ENCODE measurements around the gene BCLAF1. TPM values are rescaled to one million over a fixed set of nuclear protein-coding genes. Genes with fewer than 3 reads are reported as not detected.

The BCLAF1 gene
- total RNA-seq, 1 donor from 2014 or later = 154 TPM

DNA sequence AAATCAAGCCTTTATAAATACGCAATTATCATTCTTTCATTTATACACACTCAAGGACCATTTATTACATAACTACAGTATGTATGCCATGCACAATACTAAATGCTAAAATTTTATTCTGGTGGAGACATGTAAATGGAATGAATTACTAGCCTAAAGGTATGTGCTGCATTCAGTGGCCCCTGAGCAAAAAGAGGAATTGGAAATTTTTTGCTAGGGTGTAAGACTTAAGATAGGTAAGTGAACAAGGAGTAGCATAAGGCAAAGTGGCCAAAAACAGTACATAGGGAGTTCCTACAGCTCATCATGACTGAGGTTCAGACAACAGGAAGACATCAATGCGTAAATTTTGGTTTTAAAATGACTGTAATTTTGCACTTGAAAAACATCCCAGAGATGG lies 37.2 kb downstream of the BCLAF1 start:
- Mint-ChIP-seq H3K9me3 (ENCODE audit: unreplicated experiment) (no peaks in the 10 kb centered on the region), H3K27ac (ENCODE audit: unreplicated experiment) (no peak overlapping the region), H3K4me3 (ENCODE audit: unreplicated experiment) (no peak overlapping the region), H3K4me1 (ENCODE audit: unreplicated experiment) (peaks cover 20% of the 10 kb centered on the region), H3K27me3 (ENCODE audit: unreplicated experiment) (peaks cover 2% of the 10 kb centered on the region), H3K36me3 (ENCODE audit: low read depth, unreplicated experiment) (no peaks in the 10 kb centered on the region)
- DNase-seq (ENCODE audit: low spot score) = no peak
- TF ChIP-seq, protein P1, sequence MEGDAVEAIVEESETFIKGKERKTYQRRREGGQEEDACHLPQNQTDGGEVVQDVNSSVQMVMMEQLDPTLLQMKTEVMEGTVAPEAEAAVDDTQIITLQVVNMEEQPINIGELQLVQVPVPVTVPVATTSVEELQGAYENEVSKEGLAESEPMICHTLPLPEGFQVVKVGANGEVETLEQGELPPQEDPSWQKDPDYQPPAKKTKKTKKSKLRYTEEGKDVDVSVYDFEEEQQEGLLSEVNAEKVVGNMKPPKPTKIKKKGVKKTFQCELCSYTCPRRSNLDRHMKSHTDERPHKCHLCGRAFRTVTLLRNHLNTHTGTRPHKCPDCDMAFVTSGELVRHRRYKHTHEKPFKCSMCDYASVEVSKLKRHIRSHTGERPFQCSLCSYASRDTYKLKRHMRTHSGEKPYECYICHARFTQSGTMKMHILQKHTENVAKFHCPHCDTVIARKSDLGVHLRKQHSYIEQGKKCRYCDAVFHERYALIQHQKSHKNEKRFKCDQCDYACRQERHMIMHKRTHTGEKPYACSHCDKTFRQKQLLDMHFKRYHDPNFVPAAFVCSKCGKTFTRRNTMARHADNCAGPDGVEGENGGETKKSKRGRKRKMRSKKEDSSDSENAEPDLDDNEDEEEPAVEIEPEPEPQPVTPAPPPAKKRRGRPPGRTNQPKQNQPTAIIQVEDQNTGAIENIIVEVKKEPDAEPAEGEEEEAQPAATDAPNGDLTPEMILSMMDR (IDR thresholded peaks at IDR 0.05; ENCODE audit: unreplicated experiment) = no peak

DNA sequence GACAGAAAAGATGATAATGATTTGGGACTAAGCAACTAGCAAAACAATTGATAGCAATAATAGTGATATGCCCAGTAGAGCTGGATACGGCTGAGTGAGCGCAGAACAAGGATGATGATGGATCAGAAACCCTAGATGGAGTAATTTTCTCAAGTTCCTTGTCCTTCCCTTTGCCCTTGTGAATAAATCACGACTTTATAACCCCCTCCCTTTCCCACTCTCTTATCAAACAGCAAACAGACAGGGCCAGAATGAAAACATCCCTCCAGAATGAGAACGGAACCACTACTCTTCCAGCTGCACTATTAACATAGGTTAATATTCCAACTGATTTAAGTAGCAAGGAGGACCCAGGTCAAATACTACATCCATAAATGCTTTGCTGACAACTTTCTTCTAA lies 38.3 kb downstream of the BCLAF1 start:
- Mint-ChIP-seq H3K27me3 (ENCODE audit: unreplicated experiment) (peaks cover 2% of the 10 kb centered on the region), H3K4me1 (ENCODE audit: unreplicated experiment) (peaks cover 20% of the 10 kb centered on the region), H3K9me3 (ENCODE audit: unreplicated experiment) (no peaks in the 10 kb centered on the region), H3K27ac (ENCODE audit: unreplicated experiment) (no peak overlapping the region), H3K36me3 (ENCODE audit: low read depth, unreplicated experiment) (no peaks in the 10 kb centered on the region), H3K4me3 (ENCODE audit: unreplicated experiment) (peak overlapping the region; percentile 99)
- DNase-seq (ENCODE audit: low spot score) = no peak
- TF ChIP-seq, protein P1 (IDR thresholded peaks at IDR 0.05; ENCODE audit: unreplicated experiment) = no peak

DNA sequence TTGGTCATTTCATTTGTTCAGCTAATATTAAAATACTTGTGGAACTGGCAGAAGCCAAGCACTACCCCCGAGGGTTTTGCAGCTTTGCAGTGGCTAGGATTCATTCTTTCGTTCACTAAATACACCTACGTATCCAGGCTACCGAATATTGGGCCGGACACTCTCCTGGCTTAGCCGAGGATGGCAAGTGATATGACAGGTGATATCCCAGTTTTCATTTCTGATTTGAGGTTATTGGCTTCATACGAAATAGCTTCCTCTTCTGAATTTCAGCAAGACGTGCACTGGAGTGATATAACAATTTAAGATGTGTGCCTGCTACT lies 39.0 kb downstream of the BCLAF1 start:
- peak overlapping the region; percentile 99 for H3K4me3 Mint-ChIP-seq (ENCODE audit: unreplicated experiment)

DNA sequence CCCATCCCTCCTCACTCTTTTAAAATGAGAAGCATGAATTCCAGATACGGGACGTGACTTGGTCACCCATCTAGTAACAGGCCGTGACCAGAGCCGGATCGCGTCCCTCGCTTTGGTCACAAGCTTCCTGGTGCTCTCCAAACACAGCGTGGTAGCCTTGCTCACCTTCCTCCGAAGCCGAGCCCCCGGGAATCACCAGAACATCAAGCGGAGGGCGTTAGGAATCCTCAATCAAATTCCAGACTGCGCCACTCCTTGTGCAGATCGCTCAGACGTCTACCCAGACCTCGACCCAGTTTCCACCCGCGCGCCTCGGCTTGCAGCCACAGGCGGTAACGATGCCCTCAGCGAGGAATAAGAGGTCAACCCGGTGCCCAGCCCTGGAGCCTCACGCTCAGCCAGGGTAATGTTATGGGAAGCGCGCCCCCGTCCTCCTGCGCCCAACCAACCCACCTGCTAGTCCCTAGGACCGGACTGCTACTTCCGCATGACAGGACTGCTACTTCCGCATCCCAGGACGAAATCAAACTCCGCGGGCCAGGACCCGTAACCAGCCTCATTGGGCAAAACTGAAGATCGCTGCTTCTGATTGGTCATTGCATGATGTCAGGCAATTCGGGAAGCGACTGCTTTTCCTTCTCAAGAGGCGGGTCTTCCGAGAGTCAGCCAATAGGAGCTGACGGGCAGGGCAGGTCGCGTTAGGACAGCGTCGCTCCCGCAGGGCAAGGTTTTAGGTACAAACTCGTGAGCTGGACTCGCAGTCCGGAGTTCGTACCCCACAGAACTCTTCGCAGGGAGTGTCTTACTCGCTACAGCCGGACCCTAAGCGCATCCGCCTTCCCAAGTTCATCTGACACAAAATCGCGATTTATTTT lies 39.6 kb downstream of the BCLAF1 start, which contains the start of gene MTFR2:
TSS of gene MTFR2 (minus strand) at position 501 of the 875 bp plus-strand sequence. CDS start 1,212 bp downstream, outside the sequence.
- Mint-ChIP-seq H3K4me1 (ENCODE audit: unreplicated experiment) (peaks cover 20% of the 10 kb centered on the region), H3K36me3 (ENCODE audit: low read depth, unreplicated experiment) (no peaks in the 10 kb centered on the region), H3K27ac (ENCODE audit: unreplicated experiment) (peak within 1 kb of the TSS; percentile 58), H3K4me3 (ENCODE audit: unreplicated experiment) (peak within 1 kb of the TSS; percentile 99), H3K27me3 (ENCODE audit: unreplicated experiment) (peaks cover 2% of the 10 kb centered on the region), H3K9me3 (ENCODE audit: unreplicated experiment) (no peaks in the 10 kb centered on the region)
- TF ChIP-seq, protein P1 (IDR thresholded peaks at IDR 0.05; ENCODE audit: unreplicated experiment) = no peak
- peak; percentile 90 for DNase-seq (ENCODE audit: low spot score)

More for the DNA sequence above, 39.0 kb downstream of the BCLAF1 start:
- Mint-ChIP-seq H3K27ac (ENCODE audit: unreplicated experiment) (peak overlapping the region; percentile 19), H3K27me3 (ENCODE audit: unreplicated experiment) (peaks cover 2% of the 10 kb centered on the region), H3K36me3 (ENCODE audit: low read depth, unreplicated experiment) (no peaks in the 10 kb centered on the region), H3K9me3 (ENCODE audit: unreplicated experiment) (no peaks in the 10 kb centered on the region), H3K4me1 (ENCODE audit: unreplicated experiment) (peaks cover 20% of the 10 kb centered on the region)
- TF ChIP-seq, protein P1 (IDR thresholded peaks at IDR 0.05; ENCODE audit: unreplicated experiment) = no peak
- DNase-seq (ENCODE audit: low spot score) = no peak

DNA sequence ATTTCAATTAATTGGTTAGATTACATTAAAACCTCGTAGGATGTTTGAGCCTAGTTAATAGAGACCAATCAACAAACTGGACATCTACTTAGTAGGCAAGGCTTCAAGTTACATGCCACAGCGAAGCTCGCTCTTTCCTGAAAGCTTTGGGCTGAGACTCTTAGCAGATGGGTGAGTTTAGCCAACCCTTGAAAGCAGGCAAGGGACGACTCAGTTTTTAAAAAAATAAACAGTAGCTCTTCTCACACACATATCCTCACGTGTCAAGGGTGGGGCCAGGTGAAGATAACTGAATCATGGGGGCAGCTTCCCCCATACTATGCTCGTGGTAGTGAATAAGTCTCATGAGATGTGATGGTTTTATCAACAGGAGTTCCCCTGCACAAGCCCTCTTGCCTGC lies 40.3 kb downstream of the BCLAF1 start:
- no peak for DNase-seq (ENCODE audit: low spot score)
- TF ChIP-seq, protein P1 (IDR thresholded peaks at IDR 0.05; ENCODE audit: unreplicated experiment) = no peak
- H3K4me1 Mint-ChIP-seq (ENCODE audit: unreplicated experiment) = peaks cover 20% of the 10 kb centered on the region
- H3K9me3 Mint-ChIP-seq (ENCODE audit: unreplicated experiment) = no peaks in the 10 kb centered on the region
- H3K4me3 Mint-ChIP-seq (ENCODE audit: unreplicated experiment) = peak overlapping the region; percentile 99
- no peaks in the 10 kb centered on the region for H3K36me3 Mint-ChIP-seq (ENCODE audit: low read depth, unreplicated experiment)
- no peak overlapping the region for H3K27ac Mint-ChIP-seq (ENCODE audit: unreplicated experiment)
- peaks cover 2% of the 10 kb centered on the region for H3K27me3 Mint-ChIP-seq (ENCODE audit: unreplicated experiment)

Data from endothelial cell (in vitro differentiated cells).